Heart left ventricle (tissue), 13 donors: ENCODE results near the gene VEGFC.

Experiments
- POLR2A ChIP-seq, 2 donors: fragments of 450-650 bp; IDR thresholded peaks; one replicate each; pipeline ENCODE4 v1.6.1; 2017; ENCODE audit warnings: antibody characterized with exemption in 2 of 2, mild to moderate bottlenecking in 2 of 2, moderate library complexity in 2 of 2
- TF ChIP-seq, protein P1 (sequence below), 12 donors: fragments of 200-600 bp; sonication (generic) in 4 of 12; IDR thresholded peaks; one replicate each; pipeline versions ENCODE4 v1.5.0 to v1.8.0; 2018 to 2022; ENCODE audit warnings: antibody characterized with exemption in 12 of 12, mild to moderate bottlenecking in 5 of 12
- donor health status: ischemic (EF 13 %, LVEDD 7.1; RV severe dilation, severe dysfunction).
- donor health status: DM: no; HTN: yes; CAD: no.
- donor health status: DM: no; HTN: no; CAD: no.
- donor health status: ischemic (EF 25% LVEDD 6.9; RV normal size, moderate dysfunction).
- donor health status: ischemic (EF 25% LVEDD 5.7; RV mildly dilated, moderate dysfunction).
- donor health status: ischemic (EF 35%, LVEDD 5.7; RV mildly dilated, moderate dysfunction).
- donor health status: nonischemic (EF 11% LVEDD 7.7; RV severe dilation, severe dysfunction).
- donor health status: DM: yes; HTN: yes; CAD: no.
- donor health status: PGD.
- donor health status: ischemic (EF 29% LVEDD 5.4; RV normal size, mild dysfunction).
- donor health status: nonischemic (EF 23%, LVEDD 6.1; RV moderate dilation, normal function).

GRCh38 chr4:176660561-176660960 lies 132.2 kb downstream of the VEGFC start:
- TF ChIP-seq, protein P1, sequence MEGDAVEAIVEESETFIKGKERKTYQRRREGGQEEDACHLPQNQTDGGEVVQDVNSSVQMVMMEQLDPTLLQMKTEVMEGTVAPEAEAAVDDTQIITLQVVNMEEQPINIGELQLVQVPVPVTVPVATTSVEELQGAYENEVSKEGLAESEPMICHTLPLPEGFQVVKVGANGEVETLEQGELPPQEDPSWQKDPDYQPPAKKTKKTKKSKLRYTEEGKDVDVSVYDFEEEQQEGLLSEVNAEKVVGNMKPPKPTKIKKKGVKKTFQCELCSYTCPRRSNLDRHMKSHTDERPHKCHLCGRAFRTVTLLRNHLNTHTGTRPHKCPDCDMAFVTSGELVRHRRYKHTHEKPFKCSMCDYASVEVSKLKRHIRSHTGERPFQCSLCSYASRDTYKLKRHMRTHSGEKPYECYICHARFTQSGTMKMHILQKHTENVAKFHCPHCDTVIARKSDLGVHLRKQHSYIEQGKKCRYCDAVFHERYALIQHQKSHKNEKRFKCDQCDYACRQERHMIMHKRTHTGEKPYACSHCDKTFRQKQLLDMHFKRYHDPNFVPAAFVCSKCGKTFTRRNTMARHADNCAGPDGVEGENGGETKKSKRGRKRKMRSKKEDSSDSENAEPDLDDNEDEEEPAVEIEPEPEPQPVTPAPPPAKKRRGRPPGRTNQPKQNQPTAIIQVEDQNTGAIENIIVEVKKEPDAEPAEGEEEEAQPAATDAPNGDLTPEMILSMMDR (IDR thresholded peaks at IDR 0.05), result no peak
- TF ChIP-seq POLR2A (IDR thresholded peaks at IDR 0.05), result no peak
